Neural progenitor cell (in vitro differentiated cells): Measurements from ENCODE around the gene STRADB. TPM values are rescaled to one million over a fixed set of nuclear protein-coding genes. Genes with fewer than 3 reads are reported as not detected.

Experiments
- DNase-seq: peaks from one replicate; pipeline ENCODE4 v3.0.0-alpha.2; 2016; ENCODE audit warnings: low spot score
- H2AFZ ChIP-seq: fragments of 200-600 bp; sonication (generic); replicated peaks from 2 replicates; pipeline ENCODE4 v1.6.1; 2016; ENCODE audit warnings: antibody characterized with exemption
- H3F3A ChIP-seq: fragments of 200-600 bp; sonication (generic); 2 replicates; pipeline ENCODE4 v1.6.1; 2016; ENCODE audit warnings: antibody characterized with exemption, low read depth
- H3K27ac ChIP-seq: fragments of 200-600 bp; sonication (generic); 2 replicates; pipeline ENCODE4 v1.5.1; 2016; ENCODE audit warnings: mild to moderate bottlenecking
- H3K27me3 ChIP-seq: fragments of 200-600 bp; sonication (generic); 2 replicates; pipeline ENCODE4 v1.6.1; 2016; ENCODE audit warnings: mild to moderate bottlenecking, moderate library complexity
- H3K36me3 ChIP-seq: fragments of 200-600 bp; sonication (generic); 2 replicates; pipeline ENCODE4 v1.5.1; 2016
- H3K4me1 ChIP-seq: fragments of 200-600 bp; sonication (generic); 2 replicates; pipeline ENCODE4 v1.6.1; 2016; ENCODE audit warnings: mixed run types
- H3K4me2 ChIP-seq: fragments of 200-600 bp; sonication (generic); 2 replicates; pipeline ENCODE4 v1.6.1; 2016
- H3K4me3 ChIP-seq: fragments of 200-600 bp; sonication (generic); 2 replicates; pipeline ENCODE4 v1.5.1; 2016
- H3K79me2 ChIP-seq: fragments of 200-600 bp; sonication (generic); 2 replicates; pipeline ENCODE4 v1.6.1; 2016; ENCODE audit warnings: low read depth
- H3K9ac ChIP-seq: fragments of 200-600 bp; sonication (generic); 2 replicates; pipeline ENCODE4 v1.6.1; 2016
- H3K9me3 ChIP-seq: fragments of 200-600 bp; sonication (generic); 2 replicates; pipeline ENCODE4 v1.5.1; 2016; ENCODE audit warnings: low read depth
- H4K20me1 ChIP-seq: fragments of 200-600 bp; sonication (generic); 2 replicates; pipeline ENCODE4 v1.6.1; 2016; ENCODE audit warnings: low read depth
- H3K27ac Mint-ChIP-seq: 3 replicates; pipeline ENCODE4 v1.8.0; 2021; ENCODE audit warnings: mixed read lengths
- H3K27me3 Mint-ChIP-seq: 2 replicates; pipeline ENCODE4 v1.8.0; 2022; ENCODE audit warnings: low read depth, mild to moderate bottlenecking, inconsistent platforms, moderate library complexity, mixed read lengths; ENCODE audit not compliant: insufficient read depth
- H3K36me3 Mint-ChIP-seq: 3 replicates; pipeline ENCODE4 v1.8.0; 2021; ENCODE audit warnings: mixed read lengths
- H3K4me1 Mint-ChIP-seq: 3 replicates; pipeline ENCODE4 v1.8.0; 2021; ENCODE audit warnings: mixed read lengths
- H3K4me3 Mint-ChIP-seq: 3 replicates; pipeline ENCODE4 v1.8.0; 2021; ENCODE audit warnings: mild to moderate bottlenecking, moderate library complexity, mixed read lengths
- H3K9me3 Mint-ChIP-seq: 3 replicates; pipeline ENCODE4 v1.8.0; 2020; ENCODE audit warnings: mixed read lengths
- CTCF ChIP-seq: fragments of 200-600 bp; sonication (generic); IDR thresholded peaks from 2 replicates; pipeline ENCODE4 v1.5.1; 2017; ENCODE audit warnings: antibody characterized with exemption, mild to moderate bottlenecking
- EZH2 ChIP-seq: fragments of 200-600 bp; sonication (generic); IDR thresholded peaks from 2 replicates; pipeline ENCODE4 v1.6.1; 2017; ENCODE audit warnings: antibody characterized with exemption, mild to moderate bottlenecking, moderate library complexity
- EZH2phosphoT487 ChIP-seq: fragments of 200-600 bp; sonication (generic); IDR thresholded peaks from 2 replicates; pipeline ENCODE4 v1.6.1; 2017; ENCODE audit warnings: antibody characterized with exemption
- total RNA-seq: library from RNA; depleted of rRNA; stranded (reverse); fragments of >200 nt; gene quantifications from 2 replicates; pipeline ENCODE4 v1.2.3, GENCODE V29; 2015; ENCODE audit warnings: low replicate concordance

Gene STRADB
- total RNA-seq, 1 donor from 2014 or later: 79.4 TPM

GRCh38 chr2:201513271-201513670 lies 61.7 kb downstream of the STRADB start:
- no peaks in the 10 kb centered on the region for H3K4me1 Mint-ChIP-seq
- H3K9me3 Mint-ChIP-seq: no peaks in the 10 kb centered on the region
- Histone ChIP-seq H3K36me3 (no peaks in the 10 kb centered on the region), H3F3A (no peaks in the 10 kb centered on the region), H3K4me3 (no peak overlapping the region), H3K4me1 (no peaks in the 10 kb centered on the region), H3K79me2 (no peaks in the 10 kb centered on the region), H3K4me2 (no peak overlapping the region), H2AFZ (peak overlapping the region; percentile 15), H3K9me3 (no peaks in the 10 kb centered on the region), H3K9ac (no peak overlapping the region), H4K20me1 (no peaks in the 10 kb centered on the region), H3K27ac (no peak overlapping the region), H3K27me3 (no peaks in the 10 kb centered on the region)
- no peaks in the 10 kb centered on the region for H3K36me3 Mint-ChIP-seq
- H3K27me3 Mint-ChIP-seq: no peaks in the 10 kb centered on the region
- DNase-seq: no peak
- no peak overlapping the region for H3K4me3 Mint-ChIP-seq
- H3K27ac Mint-ChIP-seq: no peak overlapping the region
- TF ChIP-seq EZH2phosphoT487 (no peak), EZH2 (no peak), CTCF (no peak)

GRCh38 chr2:201515573-201516246 lies 64.2 kb downstream of the STRADB start:
- H3K27me3 Mint-ChIP-seq: no peaks in the 10 kb centered on the region
- Histone ChIP-seq H4K20me1 (no peaks in the 10 kb centered on the region), H3K4me2 (no peak overlapping the region), H3K4me3 (no peak overlapping the region), H3F3A (no peaks in the 10 kb centered on the region), H2AFZ (no peak overlapping the region), H3K79me2 (no peaks in the 10 kb centered on the region), H3K36me3 (no peaks in the 10 kb centered on the region), H3K27me3 (no peaks in the 10 kb centered on the region), H3K9ac (no peak overlapping the region), H3K4me1 (no peaks in the 10 kb centered on the region), H3K9me3 (no peaks in the 10 kb centered on the region), H3K27ac (no peak overlapping the region)
- TF ChIP-seq EZH2 (no peak), EZH2phosphoT487 (no peak), CTCF (no peak)
- DNase-seq: no peak
- no peaks in the 10 kb centered on the region for H3K4me1 Mint-ChIP-seq
- no peak overlapping the region for H3K4me3 Mint-ChIP-seq
- no peaks in the 10 kb centered on the region for H3K36me3 Mint-ChIP-seq
- H3K9me3 Mint-ChIP-seq: peaks cover 3% of the 10 kb centered on the region
- no peak overlapping the region for H3K27ac Mint-ChIP-seq

GRCh38 chr2:201517094-201517493 lies 65.6 kb downstream of the STRADB start:
- Mint-ChIP-seq H3K4me1 (no peaks in the 10 kb centered on the region), H3K4me3 (no peak overlapping the region), H3K9me3 (peaks cover 3% of the 10 kb centered on the region), H3K27ac (no peak overlapping the region), H3K27me3 (no peaks in the 10 kb centered on the region), H3K36me3 (no peaks in the 10 kb centered on the region)
- DNase-seq: no peak
- H3K4me2 ChIP-seq: no peak overlapping the region
- H4K20me1 ChIP-seq: no peaks in the 10 kb centered on the region
- H3F3A ChIP-seq: no peaks in the 10 kb centered on the region
- no peak overlapping the region for H3K4me3 ChIP-seq
- H3K79me2 ChIP-seq: no peaks in the 10 kb centered on the region
- H3K27me3 ChIP-seq: no peaks in the 10 kb centered on the region
- H3K9ac ChIP-seq: no peak overlapping the region
- H2AFZ ChIP-seq: no peak overlapping the region
- TF ChIP-seq CTCF (no peak), EZH2 (no peak), EZH2phosphoT487 (no peak)
- H3K27ac ChIP-seq: no peak overlapping the region
- H3K9me3 ChIP-seq: no peaks in the 10 kb centered on the region
- no peaks in the 10 kb centered on the region for H3K36me3 ChIP-seq
- H3K4me1 ChIP-seq: no peaks in the 10 kb centered on the region
